ENCODE data around the gene BCAS3.

- no peak for TF ChIP-seq BHLHE40 (IDR thresholded peaks at IDR 0.05; ENCODE audit: borderline replicate concordance)
- TF ChIP-seq SUZ12 (IDR thresholded peaks at IDR 0.05) = no peak
- no peak for TF ChIP-seq FOXM1 (IDR thresholded peaks at IDR 0.05; ENCODE audit: borderline replicate concordance)
- TF ChIP-seq ZNF384 (IDR thresholded peaks at IDR 0.05) = no peak
- no peak for TF ChIP-seq CTBP1 (IDR thresholded peaks at IDR 0.05; ENCODE audit: borderline replicate concordance)
- no peak; the same call in 1 of the 2 replicates for TF ChIP-seq SP1 (IDR thresholded peaks at IDR 0.05)
- no peak for TF ChIP-seq HDGF (IDR thresholded peaks at IDR 0.05; ENCODE audit: borderline replicate concordance)
- no peak for TF ChIP-seq ELF4 (IDR thresholded peaks at IDR 0.05)
- TF ChIP-seq TARDBP (IDR thresholded peaks at IDR 0.05) = no peak
- no peak for TF ChIP-seq NFRKB (IDR thresholded peaks at IDR 0.05)
- TF ChIP-seq FOXA1 (IDR thresholded peaks at IDR 0.05) = no peak
- TF ChIP-seq FOXK2 (IDR thresholded peaks at IDR 0.05) = no peak
- TF ChIP-seq PKNOX1 (IDR thresholded peaks at IDR 0.05) = no peak
Observed at GRCh38 chr17:61230972-61231820, 553.5 kb downstream of the BCAS3 start.
